ENCODE measurements around the gene NRG3.

DNA sequence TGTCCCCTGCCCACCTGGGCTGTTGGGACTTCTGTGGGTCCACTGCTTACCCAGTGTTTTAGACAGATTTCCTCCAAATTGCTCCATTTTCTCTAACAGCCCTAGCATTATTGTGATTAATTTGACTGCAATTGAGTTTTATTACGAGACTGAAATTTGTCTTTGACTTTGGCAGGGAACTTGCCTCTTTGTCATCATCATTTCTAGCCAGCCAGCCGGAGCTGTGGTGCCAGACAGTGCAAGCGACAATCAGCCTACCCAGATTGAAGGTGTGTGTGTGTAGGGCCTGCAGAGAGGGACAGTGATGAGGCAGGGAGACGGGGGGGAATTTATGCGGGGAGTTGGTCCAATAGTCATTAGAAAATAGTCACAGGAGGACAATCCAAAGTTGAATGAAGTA is 743.0 kb downstream of the NRG3 start:
- TF ChIP-seq, protein P1, sequence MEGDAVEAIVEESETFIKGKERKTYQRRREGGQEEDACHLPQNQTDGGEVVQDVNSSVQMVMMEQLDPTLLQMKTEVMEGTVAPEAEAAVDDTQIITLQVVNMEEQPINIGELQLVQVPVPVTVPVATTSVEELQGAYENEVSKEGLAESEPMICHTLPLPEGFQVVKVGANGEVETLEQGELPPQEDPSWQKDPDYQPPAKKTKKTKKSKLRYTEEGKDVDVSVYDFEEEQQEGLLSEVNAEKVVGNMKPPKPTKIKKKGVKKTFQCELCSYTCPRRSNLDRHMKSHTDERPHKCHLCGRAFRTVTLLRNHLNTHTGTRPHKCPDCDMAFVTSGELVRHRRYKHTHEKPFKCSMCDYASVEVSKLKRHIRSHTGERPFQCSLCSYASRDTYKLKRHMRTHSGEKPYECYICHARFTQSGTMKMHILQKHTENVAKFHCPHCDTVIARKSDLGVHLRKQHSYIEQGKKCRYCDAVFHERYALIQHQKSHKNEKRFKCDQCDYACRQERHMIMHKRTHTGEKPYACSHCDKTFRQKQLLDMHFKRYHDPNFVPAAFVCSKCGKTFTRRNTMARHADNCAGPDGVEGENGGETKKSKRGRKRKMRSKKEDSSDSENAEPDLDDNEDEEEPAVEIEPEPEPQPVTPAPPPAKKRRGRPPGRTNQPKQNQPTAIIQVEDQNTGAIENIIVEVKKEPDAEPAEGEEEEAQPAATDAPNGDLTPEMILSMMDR (IDR thresholded peaks at IDR 0.05) = no peak
- no peak for TF ChIP-seq POLR2A (IDR thresholded peaks at IDR 0.05; ENCODE audit: low read depth)

All from esophagus muscularis mucosa (tissue), 3 donors.